Stomach (tissue), 19 donors: Measurements from ENCODE around the gene GLB1L2. TPM values are rescaled to one million over a fixed set of nuclear protein-coding genes. Genes with fewer than 3 reads are reported as not detected.
"Not testable (repeated sequence)": the region's sequence is repeated elsewhere in the genome, so short reads cannot be mapped to it uniquely, and the experiment has no call there.

Experiments
- DNase-seq, 2 donors: peaks; one replicate each; pipeline versions ENCODE4 v3.0.0 to v3.0.0-alpha.2; 2013 to 2019
- H3K27ac ChIP-seq, 5 donors: fragments of 200-600 bp in 4 of 5; sonication (generic) in 4 of 5; one replicate each; pipeline ENCODE4 v1.5.1; 2013 to 2019; ENCODE audit warnings: mild to moderate bottlenecking in 1 of 5, moderate library complexity in 1 of 5
- H3K27me3 ChIP-seq, 3 donors: fragments of 200-600 bp; sonication (generic); one replicate each; pipeline ENCODE4 v1.5.1; 2017 to 2019; ENCODE audit warnings: mixed run types in 1 of 3
- H3K36me3 ChIP-seq, 4 donors: fragments of 200-600 bp; sonication (generic); 1 replicate in 3 of 4; 2 replicates in 1 of 4; pipeline ENCODE4 v1.5.1; 2016 to 2019
- H3K4me1 ChIP-seq, 4 donors: fragments of 200-600 bp; sonication (generic); one replicate each; pipeline ENCODE4 v1.5.1; 2016 to 2019
- H3K4me3 ChIP-seq, 4 donors: fragments of 200-600 bp; sonication (generic) in 3 of 4; one replicate each; pipeline ENCODE4 v1.5.1; 2016 to 2019; ENCODE audit warnings: mild to moderate bottlenecking in 1 of 4
- H3K9me3 ChIP-seq, 4 donors: fragments of 200-600 bp; sonication (generic); one replicate each; pipeline ENCODE4 v1.5.1; 2016 to 2019
- EP300 ChIP-seq: sonication (generic); formaldehyde crosslinking; IDR thresholded peaks from one replicate; pipeline ENCODE4 v1.6.1; 2017; ENCODE audit warnings: antibody characterized with exemption
- POLR2A ChIP-seq, 4 donors: fragments of 450-650 bp; IDR thresholded peaks; one replicate each; pipeline ENCODE4 v1.6.1; 2016; ENCODE audit warnings: antibody characterized with exemption in 4 of 4, control low read depth in 2 of 4, mild to moderate bottlenecking in 1 of 4, moderate library complexity in 1 of 4
- POLR2AphosphoS5 ChIP-seq, 3 donors: sonication (generic); formaldehyde crosslinking; IDR thresholded peaks; one replicate each; pipeline ENCODE4 v1.6.1; 2016; ENCODE audit warnings: antibody characterized with exemption in 3 of 3
- WGBS, 5 donors: extraction: QIAGEN DNeasy Blood & Tissue Kit in 3 of 5; methylation state at CpG; one replicate each; pipeline versions ENCODE4 v1.1.5 to v1.1.7; 2013 to 2018; 5-methylcytosine and 5-hydroxymethylcytosine counted together
- intact Hi-C: fragments of 100-400 bp; cut with DNase I; formaldehyde crosslinking; loops from one replicate; pipeline ENCODE4 v1.15.1; 2023; ENCODE audit warnings: low total_unique reads
- long read RNA-seq, 10 donors: transcript quantifications; one replicate each; lab custom pipeline, GENCODE V29; 2026
- polyA plus RNA-seq, 3 donors: library from polyadenylated mRNA; stranded (reverse); fragments of 200-250 nt; gene quantifications; one replicate each; pipeline ENCODE4 v1.2.3, GENCODE V29; 2013
- total RNA-seq, 5 donors: library from RNA; depleted of rRNA; stranded (reverse); fragments of >200 nt; gene quantifications; one replicate each; pipeline versions ENCODE4 v1.1.0 to v1.2.3, GENCODE V29; 2014 to 2016
- TF ChIP-seq, protein P1 (sequence below), 7 experiments: fragments of 450-650 bp in 4 of 7; fragments of 200-600 bp in 3 of 7; sonication (generic) in 3 of 7; IDR thresholded peaks; one replicate each; pipeline ENCODE4 v1.5.1; 2016 to 2019; ENCODE audit warnings: antibody characterized with exemption in 7 of 7, control low read depth in 2 of 7, mild to moderate bottlenecking in 1 of 7
- donor health status: healthy with polysubstance abuse.
- donor health status: Bipolar disorder and iron deficiency.
- donor health status: healthy.

Gene GLB1L2, protein sequence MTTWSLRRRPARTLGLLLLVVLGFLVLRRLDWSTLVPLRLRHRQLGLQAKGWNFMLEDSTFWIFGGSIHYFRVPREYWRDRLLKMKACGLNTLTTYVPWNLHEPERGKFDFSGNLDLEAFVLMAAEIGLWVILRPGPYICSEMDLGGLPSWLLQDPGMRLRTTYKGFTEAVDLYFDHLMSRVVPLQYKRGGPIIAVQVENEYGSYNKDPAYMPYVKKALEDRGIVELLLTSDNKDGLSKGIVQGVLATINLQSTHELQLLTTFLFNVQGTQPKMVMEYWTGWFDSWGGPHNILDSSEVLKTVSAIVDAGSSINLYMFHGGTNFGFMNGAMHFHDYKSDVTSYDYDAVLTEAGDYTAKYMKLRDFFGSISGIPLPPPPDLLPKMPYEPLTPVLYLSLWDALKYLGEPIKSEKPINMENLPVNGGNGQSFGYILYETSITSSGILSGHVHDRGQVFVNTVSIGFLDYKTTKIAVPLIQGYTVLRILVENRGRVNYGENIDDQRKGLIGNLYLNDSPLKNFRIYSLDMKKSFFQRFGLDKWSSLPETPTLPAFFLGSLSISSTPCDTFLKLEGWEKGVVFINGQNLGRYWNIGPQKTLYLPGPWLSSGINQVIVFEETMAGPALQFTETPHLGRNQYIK
- total RNA-seq (10 to 100 TPM in 2 of 5 donors, 1 to 10 TPM in 3; 4.7 to 19.2 (median 9.1) TPM), polyA plus RNA-seq (1 to 10 TPM; 2.1 to 4.2 (median 2.8) TPM)
- long read RNA-seq, donor 1, result 0 reads
- long read RNA-seq, donor 2, result 0 reads
- long read RNA-seq, donor 3, partial matches to known transcripts, result 0 of 1 reads
- long read RNA-seq, donor 3, other reads (novel, unspliced or antisense), result 0 of 1 reads
- long read RNA-seq, donor 4, result 0 reads
- long read RNA-seq, donor 5, result 0 reads
- long read RNA-seq, donor 6, partial matches to known transcripts, result 0 of 1 reads
- long read RNA-seq, donor 6, other reads (novel, unspliced or antisense), result 0 of 1 reads
- long read RNA-seq, donor 7, result 0 reads
- long read RNA-seq, donor 8, partial matches to known transcripts, result 0 of 1 reads
- long read RNA-seq, donor 8, other reads (novel, unspliced or antisense), result 0 of 1 reads
- long read RNA-seq, donor 9, result 0 reads
- long read RNA-seq, donor 10, result 0 reads

DNA sequence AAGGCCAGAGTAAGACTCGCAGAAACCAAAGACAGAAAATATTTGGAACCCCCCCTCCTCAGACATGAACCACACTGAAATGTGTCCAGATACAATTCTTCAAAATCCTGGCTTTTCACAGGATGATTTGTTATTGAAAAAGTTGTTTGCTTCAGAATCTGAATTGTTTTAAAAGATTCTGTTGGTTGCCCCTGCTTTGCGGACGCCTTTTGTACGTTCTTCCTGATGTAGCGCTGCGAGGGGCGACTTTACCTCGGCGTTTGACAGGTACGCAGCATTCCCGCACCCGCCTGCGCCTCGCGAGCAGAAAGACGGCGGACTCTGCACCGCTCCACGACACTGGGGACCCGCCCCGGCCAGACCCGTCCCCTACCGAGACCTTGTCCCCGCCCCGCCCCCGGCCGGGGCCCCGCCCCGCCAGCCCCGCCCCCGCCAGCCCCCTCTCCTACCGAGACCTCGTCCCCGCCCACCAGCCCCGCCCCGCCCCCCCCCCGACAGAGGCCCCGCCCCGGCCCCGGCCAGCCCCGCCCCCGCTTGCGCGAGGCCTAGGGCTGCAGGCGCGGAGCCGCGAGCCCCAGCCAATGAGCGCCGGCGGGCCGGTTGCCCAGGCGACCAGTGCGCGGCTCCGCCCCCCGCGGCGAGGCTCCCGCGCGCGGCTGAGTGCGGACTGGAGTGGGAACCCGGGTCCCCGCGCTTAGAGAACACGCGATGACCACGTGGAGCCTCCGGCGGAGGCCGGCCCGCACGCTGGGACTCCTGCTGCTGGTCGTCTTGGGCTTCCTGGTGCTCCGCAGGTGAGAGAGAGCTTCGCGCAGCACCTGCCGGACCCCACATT lies at the start of gene GLB1L2:
Gene GLB1L2 (plus strand): TSS at position 635 of the 835 bp plus-strand sequence. CDS start 74 bp downstream, at position 709.
- Histone ChIP-seq H3K4me1 (peaks cover 14 to 27% (median 23%) of the 10 kb centered on the region in 4 donors), H3K4me3 (peak within 1 kb of the TSS; percentile 51 to 71 (median 57)), H3K9me3 (no peaks in the 10 kb centered on the region), H3K27ac (peak within 1 kb of the TSS in 3 of 5 donors; percentile 13 to 36 (median 20)), H3K27me3 (peaks cover 0 to 28% (median 5%) of the 10 kb centered on the region in 3 donors), H3K36me3 (no peaks in the 10 kb centered on the region)
- 0 to 4% (median 1%) methylated on average over 14 to 79 of the region's 80 CpGs for WGBS, 5 donors
- TF ChIP-seq POLR2A (IDR thresholded peaks at IDR 0.05) (no peak), POLR2AphosphoS5 (IDR thresholded peaks at IDR 0.05) (no peak), EP300 (no peak)
- TF ChIP-seq, protein P1, sequence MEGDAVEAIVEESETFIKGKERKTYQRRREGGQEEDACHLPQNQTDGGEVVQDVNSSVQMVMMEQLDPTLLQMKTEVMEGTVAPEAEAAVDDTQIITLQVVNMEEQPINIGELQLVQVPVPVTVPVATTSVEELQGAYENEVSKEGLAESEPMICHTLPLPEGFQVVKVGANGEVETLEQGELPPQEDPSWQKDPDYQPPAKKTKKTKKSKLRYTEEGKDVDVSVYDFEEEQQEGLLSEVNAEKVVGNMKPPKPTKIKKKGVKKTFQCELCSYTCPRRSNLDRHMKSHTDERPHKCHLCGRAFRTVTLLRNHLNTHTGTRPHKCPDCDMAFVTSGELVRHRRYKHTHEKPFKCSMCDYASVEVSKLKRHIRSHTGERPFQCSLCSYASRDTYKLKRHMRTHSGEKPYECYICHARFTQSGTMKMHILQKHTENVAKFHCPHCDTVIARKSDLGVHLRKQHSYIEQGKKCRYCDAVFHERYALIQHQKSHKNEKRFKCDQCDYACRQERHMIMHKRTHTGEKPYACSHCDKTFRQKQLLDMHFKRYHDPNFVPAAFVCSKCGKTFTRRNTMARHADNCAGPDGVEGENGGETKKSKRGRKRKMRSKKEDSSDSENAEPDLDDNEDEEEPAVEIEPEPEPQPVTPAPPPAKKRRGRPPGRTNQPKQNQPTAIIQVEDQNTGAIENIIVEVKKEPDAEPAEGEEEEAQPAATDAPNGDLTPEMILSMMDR (IDR thresholded peaks at IDR 0.05), result no peak
- peak; percentile 85 to 89 for DNase-seq
- intact Hi-C loops, result no loop called here

DNA sequence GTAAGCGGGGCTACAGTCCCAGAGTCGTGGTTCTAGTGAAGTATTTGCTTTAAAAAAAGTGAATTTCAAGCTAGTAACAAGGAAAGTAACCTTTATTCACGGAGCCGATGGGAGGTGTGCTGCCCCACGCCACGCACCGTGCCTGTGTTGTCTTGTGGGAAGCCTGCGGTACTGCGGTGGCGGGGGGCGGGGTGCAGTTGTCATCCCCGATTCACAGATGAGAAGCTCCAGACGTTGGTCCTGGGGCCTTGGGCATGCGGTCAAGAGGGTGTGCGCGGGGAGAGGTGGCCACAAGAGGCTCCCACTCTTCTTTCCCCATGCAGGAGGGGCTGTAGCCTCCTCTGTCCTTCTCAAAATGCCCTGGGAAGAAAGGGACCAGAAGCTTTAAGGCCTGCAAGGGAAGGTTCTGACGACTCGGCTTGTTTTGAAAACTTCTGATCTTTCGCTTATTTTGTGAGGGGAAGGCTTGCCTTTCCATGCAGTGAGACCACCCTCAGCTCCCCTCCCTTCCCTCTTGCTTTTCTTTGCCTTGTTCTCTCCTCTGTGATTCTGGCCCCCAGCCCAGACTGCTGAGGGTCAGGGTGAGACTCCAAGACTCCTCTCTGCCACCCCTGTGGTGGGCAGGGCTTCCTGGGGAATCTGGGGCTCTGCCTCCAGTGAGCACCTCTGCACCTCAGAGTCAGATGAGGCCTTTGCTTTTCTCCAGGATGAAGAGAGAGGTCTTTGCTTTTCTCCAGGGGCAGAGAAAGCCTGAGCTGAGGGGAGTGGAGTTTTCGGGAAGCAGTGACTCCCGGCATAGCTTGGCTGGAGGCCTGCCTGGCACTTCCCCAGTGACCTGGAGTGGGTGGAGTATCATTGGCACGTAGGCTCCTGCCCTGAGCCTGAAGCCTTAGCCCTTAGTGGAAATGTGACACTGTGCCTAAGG lies 49.4 kb upstream of the GLB1L2 start:
- Histone ChIP-seq H3K36me3 (no peaks in the 10 kb centered on the region), H3K27me3 (peaks cover 3 to 39% (median 13%) of the 10 kb centered on the region in 3 donors), H3K9me3 (peaks cover 0 to 7% (median 0%) of the 10 kb centered on the region in 4 donors), H3K4me1 (peaks cover 0 to 2% (median under 1%) of the 10 kb centered on the region in 4 donors), H3K4me3 (no peak overlapping the region), H3K27ac (no peak overlapping the region)
- peak in 1 of 2 donors; percentile 55 for DNase-seq
- intact Hi-C loops, result no loop called here
- WGBS, 5 donors, result 79 to 85% (median 84%) methylated on average over 22 of the region's 22 CpGs
- TF ChIP-seq, protein P1 (IDR thresholded peaks at IDR 0.05), result no peak
- no peak for TF ChIP-seq POLR2A (IDR thresholded peaks at IDR 0.05)
- TF ChIP-seq POLR2AphosphoS5 (IDR thresholded peaks at IDR 0.05), result no peak
- no peak for TF ChIP-seq EP300

DNA sequence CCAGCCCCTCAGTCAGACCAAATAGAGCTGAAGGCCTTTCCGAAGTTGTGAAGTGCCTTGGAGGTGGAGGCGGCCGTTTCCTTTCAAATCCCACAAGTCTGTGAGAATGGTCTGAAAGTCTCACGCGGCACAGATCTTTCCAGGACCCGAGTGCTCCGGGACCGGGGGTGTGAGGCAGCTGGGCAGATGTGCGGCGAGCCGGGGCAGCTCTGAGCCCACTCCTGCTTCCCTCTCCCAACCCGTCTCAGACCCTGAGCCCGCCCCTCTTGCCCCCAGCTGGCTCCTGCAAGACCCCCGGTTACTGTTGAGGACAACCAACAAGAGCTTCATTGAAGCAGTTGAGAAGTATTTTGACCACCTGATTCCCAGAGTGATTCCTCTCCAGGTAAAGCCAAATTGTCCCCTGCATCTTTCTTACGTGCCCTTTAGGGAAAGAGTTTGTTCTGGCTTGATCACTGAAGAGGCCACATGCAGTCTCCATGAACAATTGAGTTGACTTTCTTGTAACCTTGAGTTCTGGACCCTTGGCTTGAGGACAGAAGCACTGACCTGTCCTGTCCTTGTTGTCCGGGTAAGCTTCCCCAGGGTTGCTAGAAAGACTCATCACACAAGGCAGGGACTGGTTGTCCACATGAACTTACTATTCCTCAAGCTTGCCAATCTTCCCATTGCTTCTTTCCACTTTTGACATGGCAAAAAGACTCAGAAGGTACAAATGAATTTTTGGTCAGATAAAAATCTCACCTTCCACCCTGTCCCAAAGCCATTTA lies 48.1 kb upstream of the GLB1L2 start:
- H3K27me3 ChIP-seq, result peaks cover 0 to 26% (median under 1%) of the 10 kb centered on the region in 3 donors
- no peaks in the 10 kb centered on the region for H3K4me1 ChIP-seq
- intact Hi-C loops, result no loop called here
- DNase-seq, result no peak
- H3K36me3 ChIP-seq, result no peaks in the 10 kb centered on the region
- WGBS, 5 donors, result 87 to 92% (median 90%) methylated on average over 16 of the region's 16 CpGs
- peaks cover 0 to 2% (median 0%) of the 10 kb centered on the region in 4 donors for H3K9me3 ChIP-seq
- TF ChIP-seq POLR2AphosphoS5 (IDR thresholded peaks at IDR 0.05) (no peak), POLR2A (IDR thresholded peaks at IDR 0.05) (no peak), EP300 (no peak)
- TF ChIP-seq, protein P1 (IDR thresholded peaks at IDR 0.05), result no peak
- H3K4me3 ChIP-seq, result no peak overlapping the region
- no peak overlapping the region for H3K27ac ChIP-seq

DNA sequence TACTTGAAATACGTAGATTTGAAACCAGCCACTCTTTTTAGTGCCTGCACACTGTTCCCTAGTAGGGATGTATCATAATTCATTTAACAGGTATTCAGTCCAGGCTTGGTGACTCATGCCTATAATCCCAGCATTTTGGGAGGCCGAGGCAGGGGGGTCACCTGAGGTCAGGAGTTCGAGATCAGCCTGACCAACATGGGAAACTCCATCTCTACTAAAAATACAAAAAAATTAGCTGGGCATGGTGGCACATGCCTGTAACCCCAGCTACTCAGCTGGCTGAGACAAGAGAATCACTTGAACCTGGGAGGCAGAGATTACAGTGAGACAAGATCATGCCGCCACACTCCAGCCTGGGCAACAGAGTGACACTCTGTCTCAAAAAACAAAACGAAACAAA lies 47.4 kb upstream of the GLB1L2 start:
- WGBS, 5 donors, result 85 to 91% (median 88%) methylated on average over 5 of the region's 5 CpGs
- H3K9me3 ChIP-seq, DNase-seq, H3K27ac ChIP-seq, intact Hi-C loops, H3K4me3 ChIP-seq, H3K4me1 ChIP-seq, H3K36me3 ChIP-seq: not testable (repeated sequence)
- H3K27me3 ChIP-seq, result peaks cover 0 to 22% (median 0%) of the 10 kb centered on the region in 3 donors
